Amniotic stem cell (primary cell): ENCODE measurements around the gene ARFGAP1.

Experiments
- DNase-seq: peaks from one replicate; lab custom pipeline; 2025; lab: John Stamatoyannopoulos, UW

ARFGAP1 gene

GRCh38 chr20:63272105-63273058, at the start of gene ARFGAP1:
TSS of gene ARFGAP1 (plus strand) at chr20:63272813. CDS start at chr20:63275581, 2,768 bp downstream.
- peak; percentile 89 for DNase-seq

- DNase-seq, result peak; percentile 21
Measured at GRCh38 chr20:63223121-63223825, 49.3 kb upstream of the ARFGAP1 start.

DNA sequence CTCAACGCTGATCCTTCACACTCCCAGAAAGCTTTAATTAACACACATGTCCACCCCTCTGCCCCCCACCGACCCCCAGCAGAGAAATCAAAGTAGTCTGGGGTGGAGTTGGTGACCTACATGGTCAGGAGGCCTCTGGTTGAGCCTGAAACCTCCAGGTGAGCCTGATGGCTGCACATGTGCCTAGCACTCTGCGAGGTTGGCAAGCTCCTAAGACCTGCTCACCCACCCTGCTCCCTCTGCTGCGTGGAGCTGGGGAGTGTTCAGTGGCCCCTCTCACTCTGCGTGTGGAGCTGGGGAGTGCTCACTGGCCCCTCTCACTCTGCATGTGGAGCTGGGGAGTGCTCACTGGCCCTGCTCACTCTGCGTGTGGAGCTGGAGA, 48.8 kb upstream of the ARFGAP1 start:
- no peak for DNase-seq

- no peak for DNase-seq
Measured at GRCh38 chr20:63224412-63225081, 48.1 kb upstream of the ARFGAP1 start.

- DNase-seq, result no peak
Measured at GRCh38 chr20:63225082-63225454, 47.5 kb upstream of the ARFGAP1 start.

- DNase-seq, result no peak
Measured at GRCh38 chr20:63226042-63226943, 46.3 kb upstream of the ARFGAP1 start.

- no peak for DNase-seq
Measured at GRCh38 chr20:63227260-63227659, 45.4 kb upstream of the ARFGAP1 start.

GRCh38 chr20:63228806-63229205, 43.8 kb upstream of the ARFGAP1 start:
- DNase-seq, result no peak

DNA sequence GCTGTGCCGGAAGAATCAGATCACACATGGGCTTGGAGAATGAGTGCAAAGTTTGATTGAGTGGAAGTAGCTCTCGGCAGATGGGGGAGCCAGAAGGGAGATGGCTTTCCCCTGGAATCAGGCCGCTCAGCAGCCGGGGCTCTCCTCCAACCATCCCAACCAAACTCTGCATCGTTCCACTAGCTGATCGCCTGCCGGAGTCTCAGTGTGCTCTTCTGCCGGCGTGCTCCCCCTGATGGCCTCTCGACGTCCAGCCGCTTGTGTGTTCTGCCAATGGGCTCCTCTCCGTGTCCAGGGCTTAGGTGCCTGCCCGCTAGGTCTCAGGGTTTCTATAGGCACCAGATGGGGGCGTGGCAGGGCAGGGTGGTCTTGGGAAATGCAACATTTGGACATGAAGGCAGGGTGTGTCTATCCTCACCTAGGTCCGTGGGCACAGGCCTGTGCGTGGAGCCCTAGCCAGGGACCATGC, 41.8 kb upstream of the ARFGAP1 start:
- DNase-seq, result no peak

- peak; percentile 62 for DNase-seq
Measured at GRCh38 chr20:63232235-63233060, 40.2 kb upstream of the ARFGAP1 start.

GRCh38 chr20:63233061-63233344, 39.6 kb upstream of the ARFGAP1 start:
- DNase-seq, result no peak

GRCh38 chr20:63233924-63234323, 38.7 kb upstream of the ARFGAP1 start:
- DNase-seq, result no peak

GRCh38 chr20:63234693-63235398, 37.8 kb upstream of the ARFGAP1 start:
- no peak for DNase-seq

DNA sequence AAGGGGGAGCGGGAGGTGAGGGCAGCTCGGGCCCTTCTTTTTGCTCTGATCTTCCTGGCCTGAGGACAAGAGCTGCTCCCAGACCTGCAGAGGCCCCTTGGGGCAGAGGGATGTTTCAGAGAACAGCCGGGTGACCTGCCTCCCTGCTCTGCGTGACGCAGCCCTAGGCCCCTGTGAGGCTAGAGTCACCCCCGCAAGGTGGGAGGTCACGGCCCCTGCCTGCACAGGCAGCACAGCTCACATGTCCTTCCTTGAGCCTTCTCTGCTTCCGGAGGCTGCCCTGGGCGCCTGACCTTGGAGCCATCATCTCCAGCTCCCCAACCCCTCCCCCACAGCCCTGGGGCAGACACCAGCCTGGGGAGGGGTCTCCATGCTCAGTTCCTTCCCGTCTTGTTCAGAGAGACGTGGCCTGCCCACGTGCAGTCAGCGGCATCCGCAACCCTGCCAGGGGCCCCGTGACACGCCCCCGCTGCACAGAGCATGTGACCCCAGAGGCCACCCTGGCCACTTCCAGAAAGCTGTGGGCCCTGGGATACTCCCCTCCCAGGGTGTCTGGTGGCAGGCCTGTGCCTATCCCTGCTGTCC, 37.1 kb upstream of the ARFGAP1 start, which contains the start of gene BIRC7:
Gene BIRC7 (plus strand): TSS at position 507 of the 585 bp plus-strand sequence. CDS start 192 bp downstream, outside the sequence.
- DNase-seq, result no peak

GRCh38 chr20:63236116-63236837, 36.3 kb upstream of the ARFGAP1 start:
- no peak for DNase-seq

DNA sequence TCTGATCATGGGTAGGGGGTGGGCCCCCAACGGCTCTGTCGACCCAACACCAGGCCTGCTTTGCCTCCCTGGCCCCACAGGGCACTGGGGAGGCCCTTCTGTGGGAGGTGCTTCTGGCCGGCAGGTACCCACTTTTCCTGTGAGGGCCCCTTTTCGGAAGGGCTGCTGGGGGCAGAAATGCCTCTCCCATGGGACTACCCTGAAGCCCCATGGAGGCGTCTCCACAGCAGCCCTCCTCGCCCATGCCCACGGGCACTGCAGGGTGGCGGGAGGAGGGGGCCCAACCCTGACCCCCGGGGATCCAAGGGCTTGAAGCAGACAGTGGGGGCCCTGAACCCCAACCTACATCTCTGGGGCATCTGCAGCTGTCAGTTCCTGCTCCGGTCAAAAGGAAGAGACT, 34.6 kb upstream of the ARFGAP1 start:
- DNase-seq, result no peak

DNA sequence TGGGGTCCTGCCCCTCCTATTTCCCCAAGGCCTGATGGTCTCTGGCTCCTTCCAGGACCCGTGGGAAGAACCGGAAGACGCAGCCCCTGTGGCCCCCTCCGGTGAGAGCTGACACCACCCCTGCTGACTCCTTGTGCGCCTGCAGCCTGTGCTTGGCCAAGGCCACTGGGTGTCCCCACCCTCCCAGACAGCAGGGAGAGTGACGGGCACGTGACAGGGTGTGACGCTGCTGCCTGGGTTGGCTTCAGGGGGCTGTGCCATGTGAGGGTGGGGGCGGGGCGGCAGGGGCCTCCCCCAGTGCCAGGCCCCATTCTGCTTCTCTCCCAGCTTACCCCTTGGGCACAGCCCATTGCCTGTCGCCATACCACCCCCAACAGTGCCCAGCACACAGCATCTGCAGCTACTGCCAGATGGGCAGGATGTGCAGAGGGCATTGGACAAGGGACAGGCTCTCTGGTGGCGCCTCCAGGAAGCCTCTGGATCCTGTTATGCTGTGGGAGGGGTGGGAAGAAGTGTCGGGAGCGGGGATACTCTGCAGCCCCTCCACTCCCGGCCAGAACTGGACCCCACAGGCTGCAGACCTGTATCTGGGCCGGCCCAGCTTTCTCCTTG, 34.0 kb upstream of the ARFGAP1 start:
- no peak for DNase-seq

- DNase-seq, result no peak
Measured at GRCh38 chr20:63239431-63239830, 33.2 kb upstream of the ARFGAP1 start.
